ENCODE data around the gene CYP4A22. TPM values are rescaled to one million over a fixed set of nuclear protein-coding genes. Genes with fewer than 3 reads are reported as not detected.
A peak's percentile ranks its signal among the peaks of the same experiment; 100 is the strongest.
"Not testable (repeated sequence)": the region's sequence is repeated elsewhere in the genome, so short reads cannot be mapped to it uniquely, and the experiment has no call there.

CYP4A22 gene
- total RNA-seq: not detected
- polyA plus RNA-seq: not detected

GRCh38 chr1:47137198-47137597 lies at the start of gene CYP4A22:
Gene CYP4A22 (plus strand): TSS chr1:47137441. CDS start chr1:47137486, 45 bp downstream.
- no peaks in the 10 kb centered on the region for H3K27me3 ChIP-seq (ENCODE audit: insufficient read depth, low read length, poor library complexity, severe bottlenecking)
- no peaks in the 10 kb centered on the region for H3K9me3 ChIP-seq (ENCODE audit: low read length)
- no peak for DNase-seq
- no peak within 1 kb of the TSS for H3K27ac Mint-ChIP-seq
- H3K4me1 Mint-ChIP-seq: no peaks in the 10 kb centered on the region
- CTCF ChIA-PET: no interaction called here
- peaks cover 0 to 3% (median 0%) of the 10 kb centered on the region in 5 donors for H3K9me3 Mint-ChIP-seq
- no peak within 1 kb of the TSS for H3K4me3 Mint-ChIP-seq
- no peaks in the 10 kb centered on the region for H3K36me3 Mint-ChIP-seq
- no peak within 1 kb of the TSS for H3K27ac ChIP-seq (ENCODE audit: low read depth, low read length)
- no peaks in the 10 kb centered on the region for H3K36me3 ChIP-seq (ENCODE audit: insufficient read depth, low read length)
- peaks cover 0 to 31% of the 10 kb centered on the region in 2 donors for H3K27me3 Mint-ChIP-seq
- H3K4me1 ChIP-seq (ENCODE audit: insufficient read depth, low read length): no peaks in the 10 kb centered on the region
- no peak within 1 kb of the TSS for H3K4me3 ChIP-seq (ENCODE audit: low read length)
- POLR2A ChIA-PET: no interaction called here

GRCh38 chr1:47089356-47089755 lies 47.9 kb upstream of the CYP4A22 start:
- POLR2A ChIA-PET; H3K27me3 ChIP-seq (ENCODE audit: insufficient read depth, low read length, poor library complexity, severe bottlenecking): not testable (repeated sequence)

DNA sequence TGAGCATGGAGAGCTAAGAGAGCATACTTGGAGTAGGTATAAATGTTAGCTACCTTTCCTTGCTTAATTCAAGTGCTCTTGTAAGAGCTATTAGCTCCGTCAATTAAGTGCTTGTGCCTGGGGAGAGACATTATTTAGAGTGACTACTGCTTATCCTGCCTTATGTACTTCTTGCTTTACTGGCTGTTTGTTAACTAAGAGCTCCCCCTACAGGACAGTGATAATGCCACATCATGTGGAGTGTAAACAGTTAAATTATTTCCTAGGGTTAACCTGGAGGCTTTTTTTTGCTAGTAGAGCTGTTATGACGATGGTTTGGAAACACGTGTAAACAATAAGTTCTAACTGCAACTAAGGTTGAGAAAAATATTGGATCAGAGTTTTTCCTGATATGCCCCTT lies 45.8 kb upstream of the CYP4A22 start:
- H3K4me3 Mint-ChIP-seq; H3K9me3 Mint-ChIP-seq; H3K36me3 Mint-ChIP-seq; H3K27me3 Mint-ChIP-seq; H3K9me3 ChIP-seq (ENCODE audit: low read length); H3K27me3 ChIP-seq (ENCODE audit: insufficient read depth, low read length, poor library complexity, severe bottlenecking); H3K27ac Mint-ChIP-seq; H3K4me1 Mint-ChIP-seq; DNase-seq; CTCF ChIA-PET; H3K36me3 ChIP-seq (ENCODE audit: insufficient read depth, low read length); H3K4me3 ChIP-seq (ENCODE audit: low read length); H3K27ac ChIP-seq (ENCODE audit: low read depth, low read length); POLR2A ChIA-PET; H3K4me1 ChIP-seq (ENCODE audit: insufficient read depth, low read length): not testable (repeated sequence)

More at GRCh38 chr1:47089356-47089755, 47.9 kb upstream of the CYP4A22 start:
- H3K36me3 Mint-ChIP-seq; H3K4me3 Mint-ChIP-seq; H3K27me3 Mint-ChIP-seq; CTCF ChIA-PET; H3K4me3 ChIP-seq (ENCODE audit: low read length); H3K36me3 ChIP-seq (ENCODE audit: insufficient read depth, low read length); H3K4me1 ChIP-seq (ENCODE audit: insufficient read depth, low read length); H3K27ac ChIP-seq (ENCODE audit: low read depth, low read length); H3K9me3 ChIP-seq (ENCODE audit: low read length); H3K4me1 Mint-ChIP-seq; H3K9me3 Mint-ChIP-seq; H3K27ac Mint-ChIP-seq: not testable (repeated sequence)
- peak in 1 of 5 donors; percentile 3 for DNase-seq

DNA sequence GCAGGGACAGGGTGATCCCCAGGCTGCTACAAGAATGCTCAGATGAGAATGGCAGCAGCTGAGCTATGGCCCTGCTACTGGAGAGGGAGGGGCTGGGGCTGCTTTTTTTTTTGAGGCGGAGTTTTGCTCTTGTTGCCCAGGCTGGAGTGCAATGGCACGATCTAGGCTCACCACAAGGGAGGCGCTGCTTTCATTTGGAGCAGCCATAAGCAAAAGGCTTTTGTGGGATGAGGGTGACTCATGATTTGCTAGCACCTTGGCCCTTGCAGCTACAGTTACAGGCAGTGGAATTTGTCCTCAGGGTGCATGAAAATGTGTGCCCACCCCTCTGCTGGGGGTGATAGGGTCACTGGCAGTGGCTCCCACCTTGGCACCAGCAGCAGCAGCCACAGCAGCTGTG lies 32.4 kb upstream of the CYP4A22 start:
- H3K9me3 Mint-ChIP-seq: peaks cover 14 to 20% (median 15%) of the 10 kb centered on the region in 5 donors
- ChIA-PET CTCF (no interaction called here), POLR2A (no interaction called here)
- no peaks in the 10 kb centered on the region for H3K4me1 Mint-ChIP-seq
- Histone ChIP-seq H3K9me3 (ENCODE audit: low read length) (no peaks in the 10 kb centered on the region), H3K27ac (ENCODE audit: low read depth, low read length) (no peak overlapping the region), H3K4me1 (ENCODE audit: insufficient read depth, low read length) (no peaks in the 10 kb centered on the region), H3K27me3 (ENCODE audit: insufficient read depth, low read length, poor library complexity, severe bottlenecking) (no peaks in the 10 kb centered on the region), H3K36me3 (ENCODE audit: insufficient read depth, low read length) (no peaks in the 10 kb centered on the region), H3K4me3 (ENCODE audit: low read length) (no peak overlapping the region)
- no peak for DNase-seq
- H3K36me3 Mint-ChIP-seq: no peaks in the 10 kb centered on the region
- H3K4me3 Mint-ChIP-seq: no peak overlapping the region
- H3K27ac Mint-ChIP-seq: no peak overlapping the region
- peaks cover 10 to 24% of the 10 kb centered on the region in 2 donors for H3K27me3 Mint-ChIP-seq

DNA sequence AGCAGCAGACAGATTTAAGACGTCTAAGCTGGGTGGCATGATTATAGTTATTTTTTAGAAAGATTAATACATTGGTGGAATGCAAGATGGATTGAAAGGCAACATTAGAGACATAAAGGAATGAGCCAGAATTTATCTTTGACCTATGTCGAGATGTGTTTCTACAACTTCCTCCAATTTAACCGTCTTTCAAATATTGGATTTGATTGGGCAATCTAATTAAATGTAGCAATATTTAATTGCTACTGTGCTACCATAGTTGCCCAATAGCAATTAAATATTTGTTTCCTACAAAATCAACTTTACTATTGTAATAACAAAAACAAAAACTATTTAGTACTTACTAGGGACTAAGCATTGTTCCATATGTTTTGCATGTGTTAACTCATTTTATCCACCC lies 30.4 kb upstream of the CYP4A22 start:
- ChIA-PET POLR2A (no interaction called here), CTCF (no interaction called here)
- Mint-ChIP-seq H3K4me1 (no peaks in the 10 kb centered on the region), H3K4me3 (no peak overlapping the region), H3K27ac (no peak overlapping the region), H3K36me3 (no peaks in the 10 kb centered on the region), H3K27me3 (peaks cover 14 to 32% of the 10 kb centered on the region in 2 donors), H3K9me3 (peaks cover 13 to 17% (median 15%) of the 10 kb centered on the region in 5 donors)
- Histone ChIP-seq H3K9me3 (ENCODE audit: low read length) (no peaks in the 10 kb centered on the region), H3K4me3 (ENCODE audit: low read length) (no peak overlapping the region), H3K27me3 (ENCODE audit: insufficient read depth, low read length, poor library complexity, severe bottlenecking) (no peaks in the 10 kb centered on the region), H3K36me3 (ENCODE audit: insufficient read depth, low read length) (no peaks in the 10 kb centered on the region), H3K27ac (ENCODE audit: low read depth, low read length) (no peak overlapping the region), H3K4me1 (ENCODE audit: insufficient read depth, low read length) (no peaks in the 10 kb centered on the region)
- DNase-seq: no peak

GRCh38 chr1:47107851-47108574 lies 29.2 kb upstream of the CYP4A22 start:
- H3K27ac Mint-ChIP-seq; H3K4me3 ChIP-seq (ENCODE audit: low read length); H3K4me1 Mint-ChIP-seq; H3K27ac ChIP-seq (ENCODE audit: low read depth, low read length); H3K27me3 ChIP-seq (ENCODE audit: insufficient read depth, low read length, poor library complexity, severe bottlenecking); DNase-seq; H3K9me3 Mint-ChIP-seq; CTCF ChIA-PET; H3K4me3 Mint-ChIP-seq; H3K9me3 ChIP-seq (ENCODE audit: low read length); H3K36me3 ChIP-seq (ENCODE audit: insufficient read depth, low read length); H3K36me3 Mint-ChIP-seq; POLR2A ChIA-PET; H3K4me1 ChIP-seq (ENCODE audit: insufficient read depth, low read length): not testable (repeated sequence)
- peaks cover 14 to 31% of the 10 kb centered on the region in 2 donors for H3K27me3 Mint-ChIP-seq

GRCh38 chr1:47109482-47109881 lies 27.8 kb upstream of the CYP4A22 start:
- H3K36me3 Mint-ChIP-seq; H3K27me3 ChIP-seq (ENCODE audit: insufficient read depth, low read length, poor library complexity, severe bottlenecking); H3K9me3 ChIP-seq (ENCODE audit: low read length); H3K27ac ChIP-seq (ENCODE audit: low read depth, low read length); H3K9me3 Mint-ChIP-seq; POLR2A ChIA-PET; H3K4me3 ChIP-seq (ENCODE audit: low read length); H3K4me3 Mint-ChIP-seq; DNase-seq; H3K4me1 Mint-ChIP-seq; H3K4me1 ChIP-seq (ENCODE audit: insufficient read depth, low read length); H3K36me3 ChIP-seq (ENCODE audit: insufficient read depth, low read length); CTCF ChIA-PET; H3K27ac Mint-ChIP-seq: not testable (repeated sequence)
- H3K27me3 Mint-ChIP-seq: peaks cover 14 to 32% of the 10 kb centered on the region in 2 donors

DNA sequence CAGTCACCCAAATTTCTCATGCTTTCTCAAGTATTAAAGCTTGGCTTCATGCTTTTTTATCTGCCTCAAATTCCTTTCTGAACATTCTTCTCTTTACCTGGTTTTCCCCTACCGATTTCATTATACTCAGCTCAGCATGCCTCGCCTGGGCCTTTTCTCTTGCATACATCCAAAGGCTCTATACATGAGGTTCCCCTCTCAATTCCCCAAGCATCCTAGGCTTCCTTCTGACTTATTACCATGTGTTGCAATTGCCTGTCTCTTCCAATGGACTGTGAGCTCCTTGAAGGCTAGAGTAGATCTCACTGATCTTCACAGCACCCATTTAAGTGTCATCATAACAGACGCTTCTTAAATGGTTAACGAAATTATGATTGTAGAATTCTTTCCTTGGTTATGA lies 24.1 kb upstream of the CYP4A22 start:
- Mint-ChIP-seq H3K36me3 (no peaks in the 10 kb centered on the region), H3K27ac (no peak overlapping the region), H3K4me3 (no peak overlapping the region), H3K4me1 (no peaks in the 10 kb centered on the region), H3K9me3 (no peaks in the 10 kb centered on the region), H3K27me3 (peaks cover 8 to 33% of the 10 kb centered on the region in 2 donors)
- no peak for DNase-seq
- no peak overlapping the region for H3K4me3 ChIP-seq (ENCODE audit: low read length)
- ChIA-PET POLR2A (no interaction called here), CTCF (no interaction called here)
- H3K4me1 ChIP-seq (ENCODE audit: insufficient read depth, low read length): no peaks in the 10 kb centered on the region
- H3K27ac ChIP-seq (ENCODE audit: low read depth, low read length): no peak overlapping the region
- no peaks in the 10 kb centered on the region for H3K27me3 ChIP-seq (ENCODE audit: insufficient read depth, low read length, poor library complexity, severe bottlenecking)
- H3K36me3 ChIP-seq (ENCODE audit: insufficient read depth, low read length): no peaks in the 10 kb centered on the region
- no peaks in the 10 kb centered on the region for H3K9me3 ChIP-seq (ENCODE audit: low read length)

DNA sequence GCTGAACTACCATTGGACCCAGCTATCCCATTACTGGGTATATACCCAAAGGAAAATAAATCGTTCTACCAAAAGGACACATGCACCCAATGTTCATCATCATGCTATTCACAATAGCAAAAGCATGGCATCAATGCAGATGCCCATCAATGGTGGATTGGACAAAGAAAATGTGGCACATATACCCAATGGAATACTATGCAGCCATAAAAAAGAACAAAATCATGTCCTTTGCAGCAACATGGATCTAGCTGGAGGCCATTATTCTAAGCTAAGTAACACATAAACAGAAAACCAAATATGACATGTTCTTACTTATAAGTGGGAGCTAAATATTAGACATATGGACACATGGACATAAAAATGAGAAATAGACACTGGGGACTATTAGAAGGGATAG lies 16.2 kb upstream of the CYP4A22 start:
- H3K9me3 Mint-ChIP-seq; H3K9me3 ChIP-seq (ENCODE audit: low read length); H3K36me3 Mint-ChIP-seq; H3K4me1 Mint-ChIP-seq; CTCF ChIA-PET; H3K27me3 ChIP-seq (ENCODE audit: insufficient read depth, low read length, poor library complexity, severe bottlenecking); POLR2A ChIA-PET; H3K4me3 ChIP-seq (ENCODE audit: low read length); H3K27ac Mint-ChIP-seq; H3K4me3 Mint-ChIP-seq; DNase-seq; H3K27ac ChIP-seq (ENCODE audit: low read depth, low read length); H3K4me1 ChIP-seq (ENCODE audit: insufficient read depth, low read length); H3K36me3 ChIP-seq (ENCODE audit: insufficient read depth, low read length): not testable (repeated sequence)
- H3K27me3 Mint-ChIP-seq: peaks cover 0 to 25% of the 10 kb centered on the region in 2 donors
